Endothelial cell of hepatic sinusoid (primary cell): ENCODE results near the gene B3GNT4.
"Not testable (repeated sequence)": the region's sequence is repeated elsewhere in the genome, so short reads cannot be mapped to it uniquely, and the experiment has no call there.

Experiments
- in situ Hi-C: cut with HindIII; loops from 2 replicates; pipeline ENCODE4 v1.10.0; 2017; ENCODE audit warnings: low sequenced_read_pairs

B3GNT4 gene

GRCh38 chr12:122203301-122204166 lies at the start of gene B3GNT4:
B3GNT4 (plus strand) TSS chr12:122203709; CDS start chr12:122204619, 910 bp downstream.
- in situ Hi-C loops = no loop called here

GRCh38 chr12:122155705-122156104 lies 47.8 kb upstream of the B3GNT4 start:
- in situ Hi-C loops = no loop called here

GRCh38 chr12:122158700-122159285 lies 44.7 kb upstream of the B3GNT4 start:
- in situ Hi-C loops = no loop called here

GRCh38 chr12:122159882-122160281 lies 43.6 kb upstream of the B3GNT4 start:
- in situ Hi-C loops = no loop called here

- in situ Hi-C loops = no loop called here
These were observed 42.7 kb upstream of the B3GNT4 start for GRCh38 chr12:122160761-122161160.

GRCh38 chr12:122161682-122162081 lies 41.8 kb upstream of the B3GNT4 start:
- in situ Hi-C loops = no loop called here

- in situ Hi-C loops = no loop called here
These were observed 40.5 kb upstream of the B3GNT4 start for GRCh38 chr12:122162976-122163375.

GRCh38 chr12:122166422-122167349 lies 36.8 kb upstream of the B3GNT4 start:
- in situ Hi-C loops = no loop called here

- in situ Hi-C loops = no loop called here
These were observed 36.1 kb upstream of the B3GNT4 start for GRCh38 chr12:122167356-122167925.

- in situ Hi-C loops = no loop called here
These were observed 35.0 kb upstream of the B3GNT4 start for GRCh38 chr12:122168492-122168891.

- in situ Hi-C loops = no loop called here
These were observed 32.1 kb upstream of the B3GNT4 start for GRCh38 chr12:122171399-122171798.

- in situ Hi-C loops = no loop called here
These were observed 31.1 kb upstream of the B3GNT4 start for GRCh38 chr12:122172262-122172939.

- in situ Hi-C loops = no loop called here
These were observed 29.2 kb upstream of the B3GNT4 start, which contains the start of gene IL31 for GRCh38 chr12:122174155-122174845. IL31 (minus strand) TSS chr12:122174221; CDS start chr12:122174172, 49 bp downstream.

GRCh38 chr12:122176473-122176872 lies 27.0 kb upstream of the B3GNT4 start:
- in situ Hi-C loops = not testable (repeated sequence)

- in situ Hi-C loops = loop anchor here (5.0 kb wide), 3 partner anchors 41 to 111 kb away; no protein-coding TSS in a partner anchor
These were observed 20.5 kb upstream of the B3GNT4 start, which contains the start of gene LRRC43 for GRCh38 chr12:122182887-122183587. LRRC43 (plus strand) TSS chr12:122183123; CDS start chr12:122183145, 22 bp downstream.

GRCh38 chr12:122183588-122183940 lies 19.9 kb upstream of the B3GNT4 start:
- in situ Hi-C loops = loop anchor here (5.0 kb wide), 3 partner anchors 41 to 111 kb away; no protein-coding TSS in a partner anchor

GRCh38 chr12:122184517-122184916 lies 19.0 kb upstream of the B3GNT4 start:
- in situ Hi-C loops = loop anchor here (5.0 kb wide), 3 partner anchors 42 to 112 kb away; no protein-coding TSS in a partner anchor

GRCh38 chr12:122185079-122185478 lies 18.4 kb upstream of the B3GNT4 start:
- in situ Hi-C loops = no loop called here
